Ecto neural progenitor cell (in vitro differentiated cells): ENCODE data around the gene MTO1.
"Not testable (repeated sequence)": the region's sequence is repeated elsewhere in the genome, so short reads cannot be mapped to it uniquely, and the experiment has no call there.

Experiments
- DNase-seq: peaks from one replicate; pipeline ENCODE4 v3.0.0-alpha.2; 2018; ENCODE audit warnings: low spot score

MTO1 gene, protein sequence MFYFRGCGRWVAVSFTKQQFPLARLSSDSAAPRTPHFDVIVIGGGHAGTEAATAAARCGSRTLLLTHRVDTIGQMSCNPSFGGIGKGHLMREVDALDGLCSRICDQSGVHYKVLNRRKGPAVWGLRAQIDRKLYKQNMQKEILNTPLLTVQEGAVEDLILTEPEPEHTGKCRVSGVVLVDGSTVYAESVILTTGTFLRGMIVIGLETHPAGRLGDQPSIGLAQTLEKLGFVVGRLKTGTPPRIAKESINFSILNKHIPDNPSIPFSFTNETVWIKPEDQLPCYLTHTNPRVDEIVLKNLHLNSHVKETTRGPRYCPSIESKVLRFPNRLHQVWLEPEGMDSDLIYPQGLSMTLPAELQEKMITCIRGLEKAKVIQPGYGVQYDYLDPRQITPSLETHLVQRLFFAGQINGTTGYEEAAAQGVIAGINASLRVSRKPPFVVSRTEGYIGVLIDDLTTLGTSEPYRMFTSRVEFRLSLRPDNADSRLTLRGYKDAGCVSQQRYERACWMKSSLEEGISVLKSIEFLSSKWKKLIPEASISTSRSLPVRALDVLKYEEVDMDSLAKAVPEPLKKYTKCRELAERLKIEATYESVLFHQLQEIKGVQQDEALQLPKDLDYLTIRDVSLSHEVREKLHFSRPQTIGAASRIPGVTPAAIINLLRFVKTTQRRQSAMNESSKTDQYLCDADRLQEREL

DNA sequence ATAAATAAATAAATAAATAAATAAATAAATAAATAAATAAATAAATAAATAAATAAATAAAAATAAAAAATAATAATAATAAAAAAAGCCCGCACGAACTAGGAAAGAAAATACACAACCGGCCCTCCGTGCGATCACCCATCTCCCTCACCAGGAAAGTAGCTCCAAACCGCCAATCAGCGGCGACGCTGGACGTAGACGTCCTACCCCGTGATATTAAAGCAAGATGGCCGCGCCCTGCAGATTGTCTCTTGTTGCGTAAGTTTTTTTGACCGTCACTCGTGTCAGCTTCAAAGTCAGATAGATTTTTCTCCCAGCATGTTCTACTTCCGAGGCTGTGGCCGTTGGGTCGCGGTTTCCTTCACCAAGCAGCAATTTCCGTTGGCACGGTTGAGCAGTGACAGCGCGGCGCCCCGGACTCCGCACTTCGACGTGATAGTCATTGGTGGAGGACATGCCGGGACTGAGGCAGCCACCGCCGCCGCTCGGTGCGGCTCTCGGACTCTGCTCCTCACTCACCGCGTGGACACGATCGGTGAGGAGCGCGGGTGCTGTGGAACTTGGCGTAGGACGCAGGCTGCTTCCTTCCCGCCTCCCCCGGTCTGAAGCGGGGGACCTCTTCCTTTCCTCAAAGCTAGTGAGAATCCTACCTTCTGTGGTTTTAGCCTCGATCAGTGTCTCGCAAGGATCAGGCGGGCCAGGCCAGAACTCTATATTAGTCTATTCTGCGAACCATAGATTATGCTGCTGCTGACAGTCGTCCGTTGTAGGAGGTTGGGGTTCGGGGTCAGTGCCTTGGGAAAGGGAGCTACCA, at the start of gene MTO1:
TSS of gene MTO1 (plus strand) at position 201 of the 814 bp plus-strand sequence. CDS start at position 319, 118 bp downstream.
- peak; percentile 84 for DNase-seq

DNA sequence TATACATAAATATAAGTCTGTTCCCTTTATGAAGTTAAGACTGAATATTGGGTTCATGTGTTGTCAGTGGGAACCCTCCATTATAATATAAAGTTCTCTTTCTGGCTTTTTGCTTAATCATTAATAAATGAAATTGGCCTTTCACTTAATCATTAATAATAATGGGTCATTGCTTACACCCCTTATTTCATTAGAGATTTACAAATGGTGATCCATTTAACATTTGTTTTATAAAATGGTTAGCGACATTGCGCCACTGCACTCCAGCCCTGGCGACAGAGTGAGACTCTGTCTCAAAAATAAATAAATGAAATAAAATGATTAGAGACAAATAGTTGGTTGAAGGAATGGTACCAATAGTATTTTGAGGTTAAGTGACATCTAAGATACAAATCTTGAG, 48.4 kb upstream of the MTO1 start:
- no peak for DNase-seq

- no peak for DNase-seq
These were observed 43.3 kb upstream of the MTO1 start for GRCh38 chr6:73418081-73418741.

- no peak for DNase-seq
These were observed 40.0 kb upstream of the MTO1 start for GRCh38 chr6:73421534-73421933.

- DNase-seq: no peak
These were observed 26.3 kb upstream of the MTO1 start for GRCh38 chr6:73435236-73435635.

- no peak for DNase-seq
These were observed 18.0 kb upstream of the MTO1 start for GRCh38 chr6:73443555-73443954.

GRCh38 chr6:73451223-73452106, 10.1 kb upstream of the MTO1 start:
- peak; percentile 47 for DNase-seq

GRCh38 chr6:73452107-73452461, 9.5 kb upstream of the MTO1 start, which contains the start of gene CGAS:
Gene CGAS (minus strand): TSS chr6:73452297. CDS start chr6:73452181, 116 bp downstream.
- peak; percentile 47 for DNase-seq

- no peak for DNase-seq
These were observed 5.5 kb upstream of the MTO1 start for GRCh38 chr6:73455865-73456629.

GRCh38 chr6:73459474-73459873, 2.1 kb upstream of the MTO1 start:
- DNase-seq: not testable (repeated sequence)

DNA sequence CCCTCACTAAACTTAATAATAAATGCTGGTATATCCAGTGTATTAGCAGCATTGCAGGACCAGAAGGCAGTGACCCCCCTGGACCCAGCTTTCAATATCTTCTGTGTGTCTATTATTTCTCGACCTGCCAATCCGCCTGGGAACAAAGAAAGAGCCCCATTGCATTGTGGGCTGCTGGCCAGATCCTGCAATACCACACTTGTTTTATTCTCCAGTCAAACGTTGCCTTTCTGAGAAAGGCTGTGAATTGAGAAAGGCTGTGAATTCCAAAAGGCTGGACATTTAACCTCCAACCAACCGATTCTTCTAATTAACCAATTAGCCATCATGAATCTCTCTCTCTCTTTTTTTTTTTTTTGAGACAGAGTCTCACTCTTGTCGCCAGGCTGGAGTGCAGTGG, 1.5 kb upstream of the MTO1 start:
- no peak for DNase-seq

DNA sequence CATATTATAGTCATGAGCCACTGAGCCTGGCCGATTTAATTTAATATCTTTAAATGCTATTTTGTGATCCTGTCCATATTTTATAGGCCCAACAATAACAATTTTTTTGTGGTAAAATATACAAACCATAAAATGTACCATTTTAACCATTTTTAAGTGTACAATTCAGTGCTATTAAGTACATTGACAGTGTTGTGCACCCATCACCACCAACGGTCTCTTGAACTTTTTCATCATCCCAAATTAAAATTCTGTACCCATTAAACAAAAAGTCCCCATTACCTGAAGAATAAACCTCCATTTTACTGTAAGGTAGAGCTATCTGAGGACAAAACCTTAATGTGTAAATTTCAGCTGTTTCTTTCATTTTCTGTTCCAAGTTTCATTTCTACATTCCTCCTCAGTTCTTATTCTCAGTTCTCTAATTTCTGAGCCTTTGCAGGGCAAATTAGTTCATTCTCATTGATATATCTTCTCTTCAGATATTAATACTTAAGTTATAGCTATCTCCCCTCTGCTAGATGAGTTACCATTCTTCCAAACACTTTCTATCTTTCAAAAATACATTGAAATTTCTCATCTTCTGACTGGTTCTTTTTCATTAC, 10.3 kb downstream of the MTO1 start:
- DNase-seq: no peak

DNA sequence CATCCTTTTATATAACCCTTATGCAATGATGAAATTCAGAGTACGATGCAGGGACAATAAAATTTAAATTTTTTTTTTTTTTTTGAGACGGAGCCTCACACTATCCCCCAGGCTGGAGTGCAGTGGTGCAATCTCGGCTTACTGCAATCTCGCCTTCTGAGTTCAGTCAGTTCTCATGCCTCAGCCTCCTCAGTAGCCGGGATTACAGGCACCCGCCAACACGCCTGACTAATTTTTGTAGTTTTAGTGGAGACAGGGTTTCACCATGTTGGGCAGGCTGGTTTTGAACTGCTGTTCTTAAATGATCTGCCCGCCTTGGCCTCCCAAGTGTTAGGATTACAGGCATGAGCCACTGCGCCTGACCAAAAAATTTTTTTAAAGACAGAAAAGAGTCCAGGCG, 15.2 kb downstream of the MTO1 start:
- DNase-seq: no peak

- DNase-seq: no peak
These were observed 15.9 kb downstream of the MTO1 start for GRCh38 chr6:73477407-73477806.

- DNase-seq: no peak
These were observed 20.4 kb downstream of the MTO1 start for GRCh38 chr6:73481969-73482368.

DNA sequence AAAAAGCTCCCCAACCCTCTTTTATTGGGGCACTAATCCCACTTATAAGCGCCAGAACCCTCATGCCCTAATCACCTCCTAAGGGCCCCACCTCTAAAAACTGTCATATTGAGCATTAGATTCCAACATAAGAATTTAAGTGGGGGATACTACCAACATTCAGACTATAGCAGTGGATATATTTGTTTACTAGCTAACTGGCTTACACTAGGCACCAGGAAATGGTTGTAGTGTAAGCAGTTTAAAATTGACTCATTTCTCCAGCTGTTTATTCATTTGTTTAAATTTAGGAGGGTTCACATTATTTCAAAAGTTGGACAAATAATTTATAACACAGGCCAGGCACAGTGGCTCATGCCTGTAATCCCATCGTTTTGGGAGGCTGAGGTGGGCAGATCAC, 22.9 kb downstream of the MTO1 start:
- no peak for DNase-seq

- DNase-seq: no peak
These were observed 25.9 kb downstream of the MTO1 start for GRCh38 chr6:73487473-73487872.

DNA sequence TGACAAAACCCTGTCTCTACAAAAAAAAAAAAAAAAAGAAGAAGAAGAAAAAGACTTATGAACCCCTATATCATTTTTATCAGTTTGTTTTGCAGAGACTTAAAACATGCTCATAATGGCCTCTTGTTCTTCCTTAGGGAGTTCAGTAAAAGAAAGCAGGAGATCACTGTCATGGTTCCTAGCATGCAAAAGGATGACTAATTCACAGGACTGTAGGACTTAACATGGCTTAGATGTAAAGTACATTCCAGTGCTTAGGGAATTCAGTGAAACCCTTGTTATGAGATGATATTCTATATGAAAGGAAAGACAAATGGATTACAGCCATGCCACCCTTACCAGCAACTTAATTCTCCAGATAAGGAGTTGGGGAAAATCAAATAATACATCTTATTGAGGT, 29.8 kb downstream of the MTO1 start:
- DNase-seq: no peak

DNA sequence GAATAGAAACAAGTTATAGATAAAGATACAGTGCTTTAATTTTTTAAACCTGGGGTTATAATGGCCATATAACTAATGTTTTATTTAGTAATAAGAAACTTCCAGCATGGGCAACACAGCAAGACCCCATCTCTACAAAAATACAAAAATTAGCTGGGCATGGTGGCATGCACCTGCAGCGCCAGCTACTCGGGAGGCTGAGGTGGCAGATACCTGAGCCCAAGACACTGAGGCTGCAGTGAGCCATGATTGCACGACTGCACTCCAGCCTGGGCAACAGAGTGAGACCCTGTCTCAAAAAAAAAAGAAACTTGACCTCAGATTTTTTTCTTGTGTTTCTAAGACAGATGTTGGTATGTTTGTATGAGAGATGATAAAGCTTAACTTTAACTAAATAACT, 36.4 kb downstream of the MTO1 start:
- DNase-seq: no peak
